Left ventricle myocardium inferior (tissue), 1 donor: ENCODE measurements around the gene DBP. TPM values are rescaled to one million over a fixed set of nuclear protein-coding genes. Genes with fewer than 3 reads are reported as not detected.

ENCODE experiments used
- DNase-seq: peaks from one replicate; pipeline ENCODE4 v3.0.0-alpha.2; 2020
- H3K27ac ChIP-seq: fragments of 200-600 bp; replicated peaks from 2 replicates; pipeline ENCODE4 v1.8.0; 2021
- H3K27me3 ChIP-seq: fragments of 200-600 bp; 2 replicates; pipeline ENCODE4 v1.8.0; 2021; ENCODE audit warnings: low read depth
- H3K36me3 ChIP-seq: fragments of 200-600 bp; 2 replicates; pipeline ENCODE4 v1.8.0; 2021
- H3K4me1 ChIP-seq: fragments of 200-600 bp; 2 replicates; pipeline ENCODE4 v1.8.0; 2021
- H3K4me3 ChIP-seq: fragments of 200-600 bp; 2 replicates; pipeline ENCODE4 v1.8.0; 2021; ENCODE audit warnings: mild to moderate bottlenecking, moderate library complexity
- H3K9me3 ChIP-seq: fragments of 200-600 bp; replicated peaks from 2 replicates; pipeline ENCODE4 v1.8.0; 2021
- CTCF ChIP-seq: fragments of 200-600 bp; IDR thresholded peaks from 2 replicates; pipeline ENCODE4 v1.8.0; 2021; ENCODE audit warnings: antibody characterized with exemption, mild to moderate bottlenecking, borderline replicate concordance
- intact Hi-C: fragments of 100-400 bp; cut with micrococcal nuclease; formaldehyde crosslinking; loops from one replicate; pipeline ENCODE4 v1.11.0; 2022
- total RNA-seq: library from RNA; stranded (reverse); fragmentation: NEBNext Ultra II Directional; extraction: Animal tissue kit (Norgen Biotek cat#: 25700); gene quantifications from one replicate; pipeline ENCODE4 v1.2.1, GENCODE V29; 2021
- donor health status: DM: no; HTN: yes; CAD: no; lungs with severe emphysema.

The DBP gene
- total RNA-seq, 1 donor from 2014 or later = 7.9 TPM

GRCh38 chr19:48617146-48617937, 19.8 kb downstream of the DBP start:
- intact Hi-C loops = no loop called here
- DNase-seq = no peak
- Histone ChIP-seq H3K27ac (peak overlapping the region; percentile 88), H3K4me3 (peak overlapping the region; percentile 79), H3K27me3 (no peaks in the 10 kb centered on the region), H3K36me3 (peaks cover 42% of the 10 kb centered on the region), H3K4me1 (peaks cover 65% of the 10 kb centered on the region), H3K9me3 (no peaks in the 10 kb centered on the region)
- TF ChIP-seq CTCF = no peak

- Histone ChIP-seq H3K27ac (no peak overlapping the region), H3K36me3 (peaks cover 40% of the 10 kb centered on the region), H3K4me1 (peaks cover 64% of the 10 kb centered on the region), H3K27me3 (no peaks in the 10 kb centered on the region), H3K4me3 (peak overlapping the region; percentile 79), H3K9me3 (no peaks in the 10 kb centered on the region)
- DNase-seq = no peak
- intact Hi-C loops = no loop called here
- TF ChIP-seq CTCF = no peak
These were observed 20.6 kb downstream of the DBP start for GRCh38 chr19:48616491-48617056.

- no peak overlapping the region for H3K27ac ChIP-seq
These were observed 21.1 kb downstream of the DBP start for GRCh38 chr19:48616041-48616436.

GRCh38 chr19:48615231-48616040, 21.7 kb downstream of the DBP start:
- intact Hi-C loops = no loop called here
- DNase-seq = no peak
- no peak for TF ChIP-seq CTCF
- peaks cover 30% of the 10 kb centered on the region for H3K36me3 ChIP-seq
- H3K9me3 ChIP-seq = no peaks in the 10 kb centered on the region
- no peak overlapping the region for H3K4me3 ChIP-seq
- no peak overlapping the region for H3K27ac ChIP-seq
- peaks cover 55% of the 10 kb centered on the region for H3K4me1 ChIP-seq
- H3K27me3 ChIP-seq = no peaks in the 10 kb centered on the region

More at GRCh38 chr19:48616041-48616436, 21.1 kb downstream of the DBP start:
- intact Hi-C loops = no loop called here
- Histone ChIP-seq H3K9me3 (no peaks in the 10 kb centered on the region), H3K4me1 (peaks cover 61% of the 10 kb centered on the region), H3K36me3 (peaks cover 35% of the 10 kb centered on the region), H3K27me3 (no peaks in the 10 kb centered on the region), H3K4me3 (no peak overlapping the region)
- no peak for TF ChIP-seq CTCF
- DNase-seq = no peak

GRCh38 chr19:48614436-48615230, 22.5 kb downstream of the DBP start, which contains the start of gene FAM83E:
TSS of gene FAM83E (minus strand) at chr19:48615076. CDS start at chr19:48613372, 1,704 bp downstream.
- DNase-seq = no peak
- Histone ChIP-seq H3K9me3 (no peaks in the 10 kb centered on the region), H3K4me1 (peaks cover 47% of the 10 kb centered on the region), H3K4me3 (no peak within 1 kb of the TSS), H3K36me3 (peaks cover 30% of the 10 kb centered on the region), H3K27me3 (no peaks in the 10 kb centered on the region), H3K27ac (no peak within 1 kb of the TSS)
- intact Hi-C loops = no loop called here
- no peak for TF ChIP-seq CTCF
